CD14-positive monocyte (primary cell): ENCODE measurements around the gene F10. TPM values are rescaled to one million over a fixed set of nuclear protein-coding genes. Genes with fewer than 3 reads are reported as not detected.

Experiments
- DNase-seq, 3 donors: peaks; one replicate each; pipeline ENCODE4 v3.0.0-alpha.2; 2011 to 2022
- H2AFZ ChIP-seq: 2 replicates; pipeline ENCODE4 v1.6.0; 2012; ENCODE audit warnings: mild to moderate bottlenecking, low read depth, low read length, inconsistent platforms; ENCODE audit not compliant: insufficient read depth, poor library complexity, severe bottlenecking
- H3K27ac ChIP-seq, 2 donors: 1 replicate in 1 of 2; 2 replicates in 1 of 2; pipeline ENCODE4 v1.5.1; 2012 to 2013; ENCODE audit warnings: low read length in 2 of 2, control low read depth in 1 of 2, inconsistent platforms in 1 of 2, low read depth in 1 of 2, mild to moderate bottlenecking in 1 of 2
- H3K27me3 ChIP-seq, 2 donors: one replicate each; pipeline versions ENCODE4 v1.6.0 to v1.6.1; 2011 to 2013; ENCODE audit warnings: low read length in 2 of 2; ENCODE audit not compliant: control insufficient read depth in 2 of 2, insufficient read depth in 2 of 2
- H3K36me3 ChIP-seq, 2 donors: replicated peaks in 1 of 2; 1 replicate in 1 of 2; 2 replicates in 1 of 2; pipeline versions ENCODE4 v1.5.1 to v1.6.1; 2012 to 2013; ENCODE audit warnings: low read length in 2 of 2, control low read depth in 1 of 2, inconsistent platforms in 1 of 2, mild to moderate bottlenecking in 1 of 2; ENCODE audit not compliant: insufficient read depth in 2 of 2, control insufficient read depth in 1 of 2
- H3K4me1 ChIP-seq, 2 donors: 1 replicate in 1 of 2; 2 replicates in 1 of 2; pipeline versions ENCODE4 v1.5.1 to v1.6.1; 2012 to 2013; ENCODE audit warnings: low read length in 2 of 2, control low read depth in 1 of 2, inconsistent platforms in 1 of 2, mild to moderate bottlenecking in 1 of 2, moderate library complexity in 1 of 2; ENCODE audit not compliant: insufficient read depth in 2 of 2, control insufficient read depth in 1 of 2
- H3K4me2 ChIP-seq: replicated peaks from 2 replicates; pipeline ENCODE3; 2012; ENCODE audit warnings: low read length, moderate library complexity, mild to moderate bottlenecking; ENCODE audit not compliant: poor library complexity, severe bottlenecking; ENCODE audit errors: extremely low read depth
- H3K4me3 ChIP-seq, 3 experiments: fragments of 200-600 bp in 1 of 3; sonication (generic) in 1 of 3; replicated peaks in 1 of 3; 1 replicate in 2 of 3; 2 replicates in 1 of 3; pipeline ENCODE4 v1.5.1; 2011 to 2013; ENCODE audit warnings: low read length in 3 of 3, mild to moderate bottlenecking in 3 of 3, control low read depth in 2 of 3, low read depth in 2 of 3, inconsistent platforms in 1 of 3, moderate library complexity in 1 of 3
- H3K79me2 ChIP-seq: 2 replicates; pipeline ENCODE4 v1.6.0; 2012; ENCODE audit warnings: mild to moderate bottlenecking, control low read depth, inconsistent platforms, low read length, moderate library complexity; ENCODE audit not compliant: insufficient read depth
- H3K9ac ChIP-seq: 2 replicates; pipeline ENCODE4 v1.6.0; 2017; ENCODE audit warnings: low read length, mild to moderate bottlenecking; ENCODE audit not compliant: insufficient read depth, poor library complexity, severe bottlenecking
- H3K9me3 ChIP-seq, 2 donors: replicated peaks in 1 of 2; 1 replicate in 1 of 2; 2 replicates in 1 of 2; pipeline versions ENCODE4 v1.5.1 to v1.6.1; 2012 to 2013; ENCODE audit warnings: low read length in 2 of 2, control low read depth in 1 of 2; ENCODE audit not compliant: control insufficient read depth in 1 of 2, insufficient read depth in 1 of 2
- H4K20me1 ChIP-seq: 2 replicates; pipeline ENCODE4 v1.6.0; 2012; ENCODE audit warnings: mild to moderate bottlenecking, low read length, control low read depth, moderate library complexity; ENCODE audit not compliant: insufficient read depth
- H3K27ac Mint-ChIP-seq, 7 donors: one replicate each; pipeline ENCODE4 v1.8.0; 2020; ENCODE audit warnings: mild to moderate bottlenecking in 7 of 7, mixed read lengths in 7 of 7, moderate library complexity in 6 of 7, inconsistent platforms in 2 of 7
- H3K27me3 Mint-ChIP-seq, 3 donors: one replicate each; pipeline ENCODE4 v1.8.0; 2021 to 2022; ENCODE audit warnings: low read depth in 3 of 3, mild to moderate bottlenecking in 3 of 3, mixed read lengths in 3 of 3, moderate library complexity in 3 of 3, inconsistent platforms in 1 of 3
- H3K36me3 Mint-ChIP-seq, 2 donors: one replicate each; pipeline ENCODE4 v1.8.0; 2020; ENCODE audit warnings: mixed read lengths in 2 of 2, inconsistent platforms in 1 of 2, mild to moderate bottlenecking in 1 of 2
- H3K4me1 Mint-ChIP-seq: one replicate; pipeline ENCODE4 v1.8.0; 2020; ENCODE audit warnings: mild to moderate bottlenecking, mixed read lengths
- H3K4me3 Mint-ChIP-seq, 2 donors: one replicate each; pipeline ENCODE4 v1.8.0; 2020; ENCODE audit warnings: mild to moderate bottlenecking in 2 of 2, mixed read lengths in 2 of 2, moderate library complexity in 1 of 2
- H3K9me3 Mint-ChIP-seq, 7 donors: one replicate each; pipeline ENCODE4 v1.8.0; 2020 to 2022; ENCODE audit warnings: mixed read lengths in 7 of 7, mild to moderate bottlenecking in 6 of 7, moderate library complexity in 6 of 7, inconsistent platforms in 2 of 7
- WGBS: methylation state at CpG from one replicate; pipeline ENCODE4 v1.1.5; 2013; ENCODE audit warnings: missing lambda C conversion rate; ENCODE audit not compliant: insufficient coverage; 5-methylcytosine and 5-hydroxymethylcytosine counted together
- intact Hi-C, 2 donors: fragments of 100-400 bp; cut with micrococcal nuclease; formaldehyde crosslinking; loops; one replicate each; pipeline versions ENCODE4 v1.15.0 to v1.15.1; 2023
- polyA plus RNA-seq, 3 donors: library from polyadenylated mRNA; depleted of rRNA in 1 of 3; unstranded in 2 of 3; stranded (reverse) in 1 of 3; fragments of 300-500 nt in 2 of 3; fragments of >200 nt in 1 of 3; fragmentation: Illumina TruSeq in 2 of 3; gene quantifications; 1 replicate in 2 of 3; 2 replicates in 1 of 3; pipeline ENCODE4 v1.2.3, GENCODE V29; 2012 to 2021
- TF ChIP-seq, protein P1 (sequence below): fragments of 200-600 bp; IDR thresholded peaks from one replicate; pipeline ENCODE4 v1.8.0; 2022; ENCODE audit warnings: antibody characterized with exemption, mild to moderate bottlenecking

Gene F10
- polyA plus RNA-seq, 3 donors = not detected

DNA sequence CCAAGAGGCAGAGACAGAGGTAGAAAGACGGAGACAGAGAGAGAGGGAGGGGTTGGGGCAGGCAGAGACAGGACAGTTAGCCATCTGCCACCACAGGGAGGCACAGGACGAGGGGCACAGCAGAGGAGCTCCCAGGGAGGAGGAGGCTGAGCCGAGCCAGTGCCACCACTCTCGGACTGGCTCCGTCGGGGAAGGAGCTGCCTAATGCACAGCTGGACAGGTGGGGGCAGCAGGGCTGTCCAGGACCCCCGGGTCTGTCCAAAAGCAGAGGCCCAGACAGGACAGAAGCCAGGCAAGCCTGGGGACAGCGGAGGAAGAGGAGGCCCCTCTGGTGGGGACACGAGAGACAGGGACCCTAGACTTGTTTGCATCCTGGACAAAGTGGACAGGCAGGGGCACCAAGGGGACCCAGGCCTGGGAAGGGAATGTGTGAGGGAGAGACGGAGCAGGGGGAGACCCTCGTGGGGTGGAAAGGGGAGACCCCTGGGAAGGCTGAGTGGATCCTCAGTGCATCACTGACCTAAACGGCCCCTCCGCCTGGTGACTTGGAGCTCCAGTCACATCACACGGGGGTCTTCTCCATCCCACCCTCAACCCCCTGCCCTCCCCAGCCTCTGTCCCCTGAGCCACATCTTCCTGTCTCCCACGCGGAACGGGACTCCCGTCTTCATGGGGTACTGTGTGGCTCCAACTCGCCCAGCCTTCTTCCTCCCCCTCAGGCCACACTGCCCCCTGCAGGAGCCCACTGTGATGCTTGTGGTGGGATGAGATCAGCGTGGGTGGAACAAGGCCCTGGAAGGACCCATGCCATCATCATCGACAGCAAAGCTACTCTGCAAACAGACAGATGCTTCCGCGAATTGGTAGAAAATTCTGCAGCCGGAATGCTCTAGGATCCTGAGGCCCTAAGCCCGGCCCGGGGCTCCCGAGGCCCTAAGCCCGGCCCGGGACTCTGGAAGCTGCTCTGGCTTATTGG lies 915 bp downstream of the F10 start:
- no peaks in the 10 kb centered on the region for H3K27me3 ChIP-seq
- H3K27ac Mint-ChIP-seq = peak overlapping the region in 1 of 7 donors; percentile 5
- no peak overlapping the region for H3K9ac ChIP-seq
- intact Hi-C loops = no loop called here
- 92% methylated on average over 19 of the region's 29 CpGs for WGBS
- H3K4me3 ChIP-seq = no peak overlapping the region
- DNase-seq = no peak
- no peaks in the 10 kb centered on the region for H3K9me3 ChIP-seq
- H3K9me3 Mint-ChIP-seq = peaks cover 0 to 2% (median 0%) of the 10 kb centered on the region in 7 donors
- H3K36me3 Mint-ChIP-seq = no peaks in the 10 kb centered on the region
- no peaks in the 10 kb centered on the region for H3K36me3 ChIP-seq
- H3K27ac ChIP-seq = no peak overlapping the region
- TF ChIP-seq, protein P1, sequence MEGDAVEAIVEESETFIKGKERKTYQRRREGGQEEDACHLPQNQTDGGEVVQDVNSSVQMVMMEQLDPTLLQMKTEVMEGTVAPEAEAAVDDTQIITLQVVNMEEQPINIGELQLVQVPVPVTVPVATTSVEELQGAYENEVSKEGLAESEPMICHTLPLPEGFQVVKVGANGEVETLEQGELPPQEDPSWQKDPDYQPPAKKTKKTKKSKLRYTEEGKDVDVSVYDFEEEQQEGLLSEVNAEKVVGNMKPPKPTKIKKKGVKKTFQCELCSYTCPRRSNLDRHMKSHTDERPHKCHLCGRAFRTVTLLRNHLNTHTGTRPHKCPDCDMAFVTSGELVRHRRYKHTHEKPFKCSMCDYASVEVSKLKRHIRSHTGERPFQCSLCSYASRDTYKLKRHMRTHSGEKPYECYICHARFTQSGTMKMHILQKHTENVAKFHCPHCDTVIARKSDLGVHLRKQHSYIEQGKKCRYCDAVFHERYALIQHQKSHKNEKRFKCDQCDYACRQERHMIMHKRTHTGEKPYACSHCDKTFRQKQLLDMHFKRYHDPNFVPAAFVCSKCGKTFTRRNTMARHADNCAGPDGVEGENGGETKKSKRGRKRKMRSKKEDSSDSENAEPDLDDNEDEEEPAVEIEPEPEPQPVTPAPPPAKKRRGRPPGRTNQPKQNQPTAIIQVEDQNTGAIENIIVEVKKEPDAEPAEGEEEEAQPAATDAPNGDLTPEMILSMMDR = no peak
- H3K27me3 Mint-ChIP-seq = peaks cover 9 to 19% (median 17%) of the 10 kb centered on the region in 3 donors
- H3K79me2 ChIP-seq = no peaks in the 10 kb centered on the region
- H2AFZ ChIP-seq = no peak overlapping the region
- no peaks in the 10 kb centered on the region for H4K20me1 ChIP-seq
- no peak overlapping the region for H3K4me3 Mint-ChIP-seq
- no peaks in the 10 kb centered on the region for H3K4me1 ChIP-seq
- H3K4me1 Mint-ChIP-seq = no peaks in the 10 kb centered on the region
- no peak overlapping the region for H3K4me2 ChIP-seq

DNA sequence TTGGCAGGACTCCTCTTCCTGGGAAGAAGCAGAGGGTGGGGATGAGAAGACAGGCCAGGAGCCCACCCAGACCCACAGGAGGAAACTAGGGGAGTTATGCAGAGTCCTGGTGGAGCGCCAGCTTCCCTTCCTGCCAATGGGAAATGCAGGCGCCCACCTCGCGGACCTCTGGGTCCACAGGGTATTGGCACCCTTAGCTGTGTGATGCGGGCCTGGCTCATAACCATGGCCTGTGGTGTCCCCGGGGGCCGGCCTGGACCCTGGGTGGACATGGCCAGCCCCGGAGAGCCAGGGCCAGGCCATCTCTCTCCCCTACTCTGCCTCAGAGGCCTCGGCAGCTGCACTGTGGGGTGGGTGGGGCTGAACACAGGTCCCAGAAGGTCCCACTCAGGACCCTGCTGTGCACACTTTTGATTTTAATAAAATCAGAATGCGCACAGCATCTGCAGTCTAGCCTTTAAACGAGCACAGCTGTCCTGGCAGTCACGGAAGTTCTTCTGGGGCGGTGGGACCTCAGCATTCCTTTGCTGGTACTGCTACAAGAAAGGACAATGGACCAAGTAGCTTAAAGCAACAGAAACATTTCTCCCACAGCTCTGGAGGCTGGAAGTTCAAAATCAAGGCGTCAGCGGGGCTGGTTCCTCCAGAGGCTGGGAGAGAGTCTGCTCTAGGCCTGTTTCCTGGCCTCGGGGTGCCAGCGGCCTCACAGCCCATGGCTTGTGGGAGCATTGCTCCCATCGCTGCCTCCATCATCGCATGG lies 1.8 kb downstream of the F10 start:
- Histone ChIP-seq H3K27ac (no peak overlapping the region), H3K4me1 (peaks cover 0 to under 1% of the 10 kb centered on the region in 2 donors), H3K9me3 (no peaks in the 10 kb centered on the region), H3K9ac (no peak overlapping the region), H3K79me2 (no peaks in the 10 kb centered on the region), H2AFZ (no peak overlapping the region), H3K4me3 (no peak overlapping the region), H3K4me2 (no peak overlapping the region), H4K20me1 (no peaks in the 10 kb centered on the region), H3K36me3 (no peaks in the 10 kb centered on the region), H3K27me3 (peaks cover 0 to 4% of the 10 kb centered on the region in 2 donors)
- intact Hi-C loops = no loop called here
- Mint-ChIP-seq H3K27me3 (peaks cover 16 to 27% (median 17%) of the 10 kb centered on the region in 3 donors), H3K36me3 (no peaks in the 10 kb centered on the region), H3K4me3 (no peak overlapping the region), H3K9me3 (peaks cover 0 to 8% (median 3%) of the 10 kb centered on the region in 7 donors), H3K4me1 (peaks cover 4% of the 10 kb centered on the region), H3K27ac (no peak overlapping the region)
- TF ChIP-seq, protein P1 = no peak
- 93% methylated on average over 18 of the region's 19 CpGs for WGBS
- DNase-seq = no peak
